Prostate gland (tissue), 2 donors: ENCODE measurements around the gene PTGER3.

Experiments
- CTCF ChIP-seq, 4 experiments: fragments of 200-600 bp in 2 of 4; fragments of 450-650 bp in 2 of 4; sonication (generic) in 2 of 4; IDR thresholded peaks; 1 replicate in 3 of 4; 2 replicates in 1 of 4; pipeline ENCODE4 v1.5.1; 2016 to 2019; ENCODE audit warnings: antibody characterized with exemption in 4 of 4, mild to moderate bottlenecking in 2 of 4, moderate library complexity in 2 of 4
- POLR2A ChIP-seq: fragments of 450-650 bp; IDR thresholded peaks from one replicate; pipeline ENCODE4 v1.6.1; 2016; ENCODE audit warnings: antibody characterized with exemption, mild to moderate bottlenecking

- TF ChIP-seq CTCF (IDR thresholded peaks at IDR 0.05) (no peak), POLR2A (no peak)
Observed at GRCh38 chr1:70947835-70948234, 99.8 kb downstream of the PTGER3 start.
